ENCODE results near the gene RFX3.

DNA sequence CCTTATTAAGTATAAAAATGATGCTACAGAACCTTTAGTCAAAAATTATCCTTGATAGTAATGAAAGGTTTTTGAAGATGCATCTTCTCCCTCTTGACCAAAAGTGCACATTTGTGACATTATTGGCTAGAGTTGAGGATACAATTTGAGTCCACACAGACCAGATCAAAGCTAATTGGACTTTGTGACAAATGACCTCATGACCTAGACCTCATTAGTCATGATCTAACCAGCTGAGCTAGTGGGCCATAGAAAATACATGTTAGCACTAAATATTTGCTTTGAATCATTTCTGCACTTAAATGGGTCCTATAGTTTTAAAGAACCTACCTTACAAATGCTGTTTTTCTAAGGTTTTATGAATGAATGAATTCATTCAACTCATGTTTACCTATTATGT is 182.1 kb downstream of the RFX3 start:
- TF ChIP-seq SP1 (IDR thresholded peaks at IDR 0.05) (no peak), YY1 (IDR thresholded peaks at IDR 0.05) (no peak), FOXA2 (IDR thresholded peaks at IDR 0.05) (no peak), EGR1 (IDR thresholded peaks at IDR 0.05; ENCODE audit: low read depth in 2 of 2) (no peak), NR2F2 (IDR thresholded peaks at IDR 0.05) (peak; percentile 63), GABPA (IDR thresholded peaks at IDR 0.05 in 1 of 2, conservative IDR thresholded peaks at IDR 0.05 in 1 of 2) (no peak), TAF1 (conservative IDR thresholded peaks at IDR 0.05) (no peak)
- TF ChIP-seq, protein P1, sequence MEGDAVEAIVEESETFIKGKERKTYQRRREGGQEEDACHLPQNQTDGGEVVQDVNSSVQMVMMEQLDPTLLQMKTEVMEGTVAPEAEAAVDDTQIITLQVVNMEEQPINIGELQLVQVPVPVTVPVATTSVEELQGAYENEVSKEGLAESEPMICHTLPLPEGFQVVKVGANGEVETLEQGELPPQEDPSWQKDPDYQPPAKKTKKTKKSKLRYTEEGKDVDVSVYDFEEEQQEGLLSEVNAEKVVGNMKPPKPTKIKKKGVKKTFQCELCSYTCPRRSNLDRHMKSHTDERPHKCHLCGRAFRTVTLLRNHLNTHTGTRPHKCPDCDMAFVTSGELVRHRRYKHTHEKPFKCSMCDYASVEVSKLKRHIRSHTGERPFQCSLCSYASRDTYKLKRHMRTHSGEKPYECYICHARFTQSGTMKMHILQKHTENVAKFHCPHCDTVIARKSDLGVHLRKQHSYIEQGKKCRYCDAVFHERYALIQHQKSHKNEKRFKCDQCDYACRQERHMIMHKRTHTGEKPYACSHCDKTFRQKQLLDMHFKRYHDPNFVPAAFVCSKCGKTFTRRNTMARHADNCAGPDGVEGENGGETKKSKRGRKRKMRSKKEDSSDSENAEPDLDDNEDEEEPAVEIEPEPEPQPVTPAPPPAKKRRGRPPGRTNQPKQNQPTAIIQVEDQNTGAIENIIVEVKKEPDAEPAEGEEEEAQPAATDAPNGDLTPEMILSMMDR (IDR thresholded peaks at IDR 0.05; ENCODE audit: low read depth, low read length, missing input control), result no peak
- TF ChIP-seq, protein P2, sequence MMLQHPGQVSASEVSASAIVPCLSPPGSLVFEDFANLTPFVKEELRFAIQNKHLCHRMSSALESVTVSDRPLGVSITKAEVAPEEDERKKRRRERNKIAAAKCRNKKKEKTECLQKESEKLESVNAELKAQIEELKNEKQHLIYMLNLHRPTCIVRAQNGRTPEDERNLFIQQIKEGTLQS (IDR thresholded peaks at IDR 0.05), result no peak
- TF ChIP-seq, protein P3, sequence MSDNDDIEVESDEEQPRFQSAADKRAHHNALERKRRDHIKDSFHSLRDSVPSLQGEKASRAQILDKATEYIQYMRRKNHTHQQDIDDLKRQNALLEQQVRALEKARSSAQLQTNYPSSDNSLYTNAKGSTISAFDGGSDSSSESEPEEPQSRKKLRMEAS (IDR thresholded peaks at IDR 0.05), result no peak
- TF ChIP-seq, protein P4, sequence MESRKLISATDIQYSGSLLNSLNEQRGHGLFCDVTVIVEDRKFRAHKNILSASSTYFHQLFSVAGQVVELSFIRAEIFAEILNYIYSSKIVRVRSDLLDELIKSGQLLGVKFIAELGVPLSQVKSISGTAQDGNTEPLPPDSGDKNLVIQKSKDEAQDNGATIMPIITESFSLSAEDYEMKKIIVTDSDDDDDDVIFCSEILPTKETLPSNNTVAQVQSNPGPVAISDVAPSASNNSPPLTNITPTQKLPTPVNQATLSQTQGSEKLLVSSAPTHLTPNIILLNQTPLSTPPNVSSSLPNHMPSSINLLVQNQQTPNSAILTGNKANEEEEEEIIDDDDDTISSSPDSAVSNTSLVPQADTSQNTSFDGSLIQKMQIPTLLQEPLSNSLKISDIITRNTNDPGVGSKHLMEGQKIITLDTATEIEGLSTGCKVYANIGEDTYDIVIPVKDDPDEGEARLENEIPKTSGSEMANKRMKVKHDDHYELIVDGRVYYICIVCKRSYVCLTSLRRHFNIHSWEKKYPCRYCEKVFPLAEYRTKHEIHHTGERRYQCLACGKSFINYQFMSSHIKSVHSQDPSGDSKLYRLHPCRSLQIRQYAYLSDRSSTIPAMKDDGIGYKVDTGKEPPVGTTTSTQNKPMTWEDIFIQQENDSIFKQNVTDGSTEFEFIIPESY (IDR thresholded peaks at IDR 0.05), result no peak

Measured in liver (tissue), 3 donors.